ENCODE measurements around the gene EXT2. TPM values are rescaled to one million over a fixed set of nuclear protein-coding genes. Genes with fewer than 3 reads are reported as not detected.

Gene EXT2
- polyA plus RNA-seq, 1 donor from 2014 or later = 77.5 TPM

DNA sequence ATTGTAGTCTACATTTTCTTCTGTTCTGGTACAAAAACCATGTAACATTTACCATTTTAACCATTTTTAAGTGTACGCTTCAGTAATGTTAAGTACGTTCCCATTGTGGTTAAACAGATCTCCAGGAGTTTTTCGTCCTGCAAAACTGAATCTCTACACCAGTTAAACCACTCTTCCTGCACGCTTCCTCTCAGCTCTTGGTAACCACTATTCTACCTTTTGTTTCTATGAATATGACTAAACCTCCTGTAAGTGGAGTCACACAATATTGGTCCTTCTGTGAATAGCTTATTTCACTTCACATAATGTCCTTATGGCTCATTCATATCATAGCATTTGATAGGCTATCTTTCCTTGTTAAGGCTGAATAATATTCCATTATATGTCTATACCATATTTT is 7.1 kb upstream of the EXT2 start:
- no peaks in the 10 kb centered on the region for H3K36me3 ChIP-seq (ENCODE audit: insufficient read depth, low read length)
- TF ChIP-seq, protein P1, sequence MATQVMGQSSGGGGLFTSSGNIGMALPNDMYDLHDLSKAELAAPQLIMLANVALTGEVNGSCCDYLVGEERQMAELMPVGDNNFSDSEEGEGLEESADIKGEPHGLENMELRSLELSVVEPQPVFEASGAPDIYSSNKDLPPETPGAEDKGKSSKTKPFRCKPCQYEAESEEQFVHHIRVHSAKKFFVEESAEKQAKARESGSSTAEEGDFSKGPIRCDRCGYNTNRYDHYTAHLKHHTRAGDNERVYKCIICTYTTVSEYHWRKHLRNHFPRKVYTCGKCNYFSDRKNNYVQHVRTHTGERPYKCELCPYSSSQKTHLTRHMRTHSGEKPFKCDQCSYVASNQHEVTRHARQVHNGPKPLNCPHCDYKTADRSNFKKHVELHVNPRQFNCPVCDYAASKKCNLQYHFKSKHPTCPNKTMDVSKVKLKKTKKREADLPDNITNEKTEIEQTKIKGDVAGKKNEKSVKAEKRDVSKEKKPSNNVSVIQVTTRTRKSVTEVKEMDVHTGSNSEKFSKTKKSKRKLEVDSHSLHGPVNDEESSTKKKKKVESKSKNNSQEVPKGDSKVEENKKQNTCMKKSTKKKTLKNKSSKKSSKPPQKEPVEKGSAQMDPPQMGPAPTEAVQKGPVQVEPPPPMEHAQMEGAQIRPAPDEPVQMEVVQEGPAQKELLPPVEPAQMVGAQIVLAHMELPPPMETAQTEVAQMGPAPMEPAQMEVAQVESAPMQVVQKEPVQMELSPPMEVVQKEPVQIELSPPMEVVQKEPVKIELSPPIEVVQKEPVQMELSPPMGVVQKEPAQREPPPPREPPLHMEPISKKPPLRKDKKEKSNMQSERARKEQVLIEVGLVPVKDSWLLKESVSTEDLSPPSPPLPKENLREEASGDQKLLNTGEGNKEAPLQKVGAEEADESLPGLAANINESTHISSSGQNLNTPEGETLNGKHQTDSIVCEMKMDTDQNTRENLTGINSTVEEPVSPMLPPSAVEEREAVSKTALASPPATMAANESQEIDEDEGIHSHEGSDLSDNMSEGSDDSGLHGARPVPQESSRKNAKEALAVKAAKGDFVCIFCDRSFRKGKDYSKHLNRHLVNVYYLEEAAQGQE (IDR thresholded peaks at IDR 0.05; ENCODE audit: borderline replicate concordance) = no peak
- TF ChIP-seq MXI1 (conservative IDR thresholded peaks at IDR 0.05; ENCODE audit: poor library complexity, severe bottlenecking) = no peak
- TF ChIP-seq EP300 (conservative IDR thresholded peaks at IDR 0.05; ENCODE audit: poor library complexity, severe bottlenecking) = no peak
- TF ChIP-seq POLR2AphosphoS5 (IDR thresholded peaks at IDR 0.05) = no peak
- no peak for TF ChIP-seq SMC3 (conservative IDR thresholded peaks at IDR 0.05; ENCODE audit: poor library complexity)
- no peak for TF ChIP-seq EZH2 (IDR thresholded peaks at IDR 0.05; ENCODE audit: borderline replicate concordance, insufficient read depth, low read length, poor library complexity, severe bottlenecking)
- no peak for TF ChIP-seq TAF1 (IDR thresholded peaks at IDR 0.05; ENCODE audit: low read depth)
- TF ChIP-seq RAD21 (conservative IDR thresholded peaks at IDR 0.05) = no peak
- TF ChIP-seq, protein P2, sequence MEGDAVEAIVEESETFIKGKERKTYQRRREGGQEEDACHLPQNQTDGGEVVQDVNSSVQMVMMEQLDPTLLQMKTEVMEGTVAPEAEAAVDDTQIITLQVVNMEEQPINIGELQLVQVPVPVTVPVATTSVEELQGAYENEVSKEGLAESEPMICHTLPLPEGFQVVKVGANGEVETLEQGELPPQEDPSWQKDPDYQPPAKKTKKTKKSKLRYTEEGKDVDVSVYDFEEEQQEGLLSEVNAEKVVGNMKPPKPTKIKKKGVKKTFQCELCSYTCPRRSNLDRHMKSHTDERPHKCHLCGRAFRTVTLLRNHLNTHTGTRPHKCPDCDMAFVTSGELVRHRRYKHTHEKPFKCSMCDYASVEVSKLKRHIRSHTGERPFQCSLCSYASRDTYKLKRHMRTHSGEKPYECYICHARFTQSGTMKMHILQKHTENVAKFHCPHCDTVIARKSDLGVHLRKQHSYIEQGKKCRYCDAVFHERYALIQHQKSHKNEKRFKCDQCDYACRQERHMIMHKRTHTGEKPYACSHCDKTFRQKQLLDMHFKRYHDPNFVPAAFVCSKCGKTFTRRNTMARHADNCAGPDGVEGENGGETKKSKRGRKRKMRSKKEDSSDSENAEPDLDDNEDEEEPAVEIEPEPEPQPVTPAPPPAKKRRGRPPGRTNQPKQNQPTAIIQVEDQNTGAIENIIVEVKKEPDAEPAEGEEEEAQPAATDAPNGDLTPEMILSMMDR (IDR thresholded peaks at IDR 0.05; ENCODE audit: poor library complexity, severe bottlenecking) = no peak

DNA sequence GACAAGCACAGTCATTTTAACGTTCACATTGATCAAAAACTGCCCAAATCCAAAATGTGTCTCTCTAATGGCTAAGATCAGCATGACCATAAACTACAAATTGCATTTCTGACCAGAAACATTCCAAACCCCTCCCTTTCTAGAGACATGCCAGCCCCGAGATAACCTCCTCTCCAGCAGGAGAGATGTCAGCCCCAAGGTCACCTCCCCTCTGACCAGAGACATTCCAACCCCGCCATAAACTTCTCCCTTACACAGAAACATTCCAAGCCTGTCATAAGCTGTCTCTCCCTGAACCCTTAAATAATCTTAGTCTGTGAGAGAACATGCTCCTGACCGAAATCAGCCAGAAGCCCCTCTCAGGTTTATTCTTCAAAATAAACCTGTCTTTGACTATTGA is 6.6 kb upstream of the EXT2 start:
- no peaks in the 10 kb centered on the region for H4K20me1 ChIP-seq (ENCODE audit: insufficient read depth)
- H3K4me3 ChIP-seq (ENCODE audit: low read length) = no peak overlapping the region

More for the DNA sequence above, 7.1 kb upstream of the EXT2 start:
- no peaks in the 10 kb centered on the region for H3K27me3 ChIP-seq (ENCODE audit: insufficient read depth, low read depth, low read length)
- no peak overlapping the region for H3K4me3 ChIP-seq (ENCODE audit: low read length)
- H3K9ac ChIP-seq (ENCODE audit: low read length) = no peak overlapping the region
- no peak overlapping the region for H2AFZ ChIP-seq (ENCODE audit: low read depth, low read length)
- H4K20me1 ChIP-seq (ENCODE audit: insufficient read depth) = no peaks in the 10 kb centered on the region
- no peaks in the 10 kb centered on the region for H3K79me2 ChIP-seq (replicated peaks; ENCODE audit: insufficient read depth, low read length)
- no peaks in the 10 kb centered on the region for H3K9me2 ChIP-seq (ENCODE audit: insufficient read depth, low read length)
- no peak overlapping the region for H3K4me2 ChIP-seq (ENCODE audit: low read length)
- no peaks in the 10 kb centered on the region for H3K9me3 ChIP-seq (ENCODE audit: low read length)
- H3K27ac ChIP-seq (ENCODE audit: low read length) = no peak overlapping the region
- no peaks in the 10 kb centered on the region for H3F3A ChIP-seq (ENCODE audit: insufficient read depth, low read length, poor library complexity, severe bottlenecking)

More for the DNA sequence above, 6.6 kb upstream of the EXT2 start:
- no peak overlapping the region for H3K27ac ChIP-seq (ENCODE audit: low read length)
- no peaks in the 10 kb centered on the region for H3K36me3 ChIP-seq (ENCODE audit: insufficient read depth, low read length)
- no peaks in the 10 kb centered on the region for H3K9me3 ChIP-seq (ENCODE audit: low read length)
- TF ChIP-seq, protein P2 (IDR thresholded peaks at IDR 0.05; ENCODE audit: poor library complexity, severe bottlenecking) = no peak
- TF ChIP-seq POLR2AphosphoS5 (IDR thresholded peaks at IDR 0.05) (no peak), EP300 (conservative IDR thresholded peaks at IDR 0.05; ENCODE audit: poor library complexity, severe bottlenecking) (no peak), EZH2 (IDR thresholded peaks at IDR 0.05; ENCODE audit: borderline replicate concordance, insufficient read depth, low read length, poor library complexity, severe bottlenecking) (no peak), SMC3 (conservative IDR thresholded peaks at IDR 0.05; ENCODE audit: poor library complexity) (no peak), RAD21 (conservative IDR thresholded peaks at IDR 0.05) (no peak), TAF1 (IDR thresholded peaks at IDR 0.05; ENCODE audit: low read depth) (no peak), MXI1 (conservative IDR thresholded peaks at IDR 0.05; ENCODE audit: poor library complexity, severe bottlenecking) (no peak)
- TF ChIP-seq, protein P1 (IDR thresholded peaks at IDR 0.05; ENCODE audit: borderline replicate concordance) = no peak
- H3K27me3 ChIP-seq (ENCODE audit: insufficient read depth, low read depth, low read length) = no peaks in the 10 kb centered on the region
- H3K79me2 ChIP-seq (replicated peaks; ENCODE audit: insufficient read depth, low read length) = no peaks in the 10 kb centered on the region
- H3K4me2 ChIP-seq (ENCODE audit: low read length) = no peak overlapping the region
- no peaks in the 10 kb centered on the region for H3F3A ChIP-seq (ENCODE audit: insufficient read depth, low read length, poor library complexity, severe bottlenecking)
- H2AFZ ChIP-seq (ENCODE audit: low read depth, low read length) = no peak overlapping the region
- no peaks in the 10 kb centered on the region for H3K9me2 ChIP-seq (ENCODE audit: insufficient read depth, low read length)
- H3K9ac ChIP-seq (ENCODE audit: low read length) = no peak overlapping the region

All from neural cell (in vitro differentiated cells).